HepG2 (cell line): Measurements from ENCODE around the gene KDELR3. TPM values are rescaled to one million over a fixed set of nuclear protein-coding genes. Genes with fewer than 3 reads are reported as not detected.

Source experiments
- ATAC-seq: fragments of 200-7000 bp; cut with Tn5 transposase; 3 replicates; pipeline ENCODE4 v1.9.1; 2020; ENCODE audit warnings: mild to moderate bottlenecking, moderate library complexity
- BruUV-seq: library from RNA; stranded (reverse); fragments of 400-500 nt; replicated peaks from 2 replicates; lab custom pipeline; 2021; lab: Mats Ljungman, UMichigan
- CTCF ChIA-PET: fragments of 300-600 bp; formaldehyde crosslinking; extraction: SDS; loops from one replicate; lab custom pipeline; 2021; ENCODE audit warnings: low total read pairs, inconsistent platforms, low intra/inter-chr PET ratio; lab: Yijun Ruan, JAX
- POLR2A ChIA-PET: fragments of 350-600 bp; sonication (Branson Sonifier 250); formaldehyde crosslinking; loops from one replicate; lab custom pipeline; 2020; ENCODE audit warnings: antibody characterized with exemption, inconsistent platforms; lab: Yijun Ruan, JAX
- DNase-seq: peaks from one replicate; pipeline ENCODE4 v3.0.0-alpha.2; 2015; ENCODE audit warnings: low spot score
- FAIRE-seq: peaks from 3 replicates; lab custom pipeline; 2011; peaks lifted over from hg19 to GRCh38; lab: Jason Lieb, UNC
- H2AFZ ChIP-seq: one replicate; pipeline ENCODE4 v1.6.1; 2011; ENCODE audit warnings: low read length, inconsistent platforms
- H3K27ac ChIP-seq: fragments of 300-600 bp; 3 replicates; pipeline ENCODE4 v1.8.0; 2011; ENCODE audit warnings: mixed run types, mild to moderate bottlenecking, mixed read lengths, low read length, inconsistent platforms; ENCODE audit not compliant: insufficient read depth; ENCODE audit errors: extremely low read length
- H3K27me3 ChIP-seq, 2 experiments: fragments of 200-600 bp in 1 of 2; 2 replicates in 1 of 2; 3 replicates in 1 of 2; pipeline versions ENCODE4 v1.6.0 to v1.8.0; 2011; ENCODE audit warnings: low read length in 2 of 2, mild to moderate bottlenecking in 2 of 2, moderate library complexity in 2 of 2, inconsistent platforms in 1 of 2; ENCODE audit not compliant: insufficient read depth in 2 of 2, control insufficient read depth in 1 of 2
- H3K36me3 ChIP-seq, 2 experiments: fragments of 200-600 bp in 1 of 2; replicated peaks in 1 of 2; 2 replicates in 1 of 2; 3 replicates in 1 of 2; pipeline versions ENCODE4 v1.5.1 to v1.8.0; 2011; ENCODE audit warnings: low read length in 2 of 2, inconsistent platforms in 1 of 2; ENCODE audit not compliant: insufficient read depth in 2 of 2, control insufficient read depth in 1 of 2
- H3K4me1 ChIP-seq: 2 replicates; pipeline ENCODE4 v1.5.1; 2012; ENCODE audit warnings: low read length, inconsistent platforms; ENCODE audit not compliant: insufficient read depth
- H3K4me2 ChIP-seq: 2 replicates; pipeline ENCODE4 v1.6.0; 2011; ENCODE audit warnings: low read depth, low read length, inconsistent platforms
- H3K4me3 ChIP-seq, 3 experiments: fragments of 200-600 bp in 1 of 3; sonication (generic), shearing (Covaris generic) in 1 of 3; replicated peaks in 1 of 3; 2 replicates each; pipeline ENCODE4 v1.5.1; 2011 to 2016; ENCODE audit warnings: low read length in 3 of 3, inconsistent platforms in 2 of 3, low read depth in 2 of 3, mild to moderate bottlenecking in 2 of 3, control low read depth in 1 of 3, mixed read lengths in 1 of 3; ENCODE audit not compliant: insufficient read depth in 1 of 3
- H3K79me2 ChIP-seq: one replicate; pipeline ENCODE4 v1.6.1; 2011; ENCODE audit warnings: low read length, inconsistent platforms; ENCODE audit not compliant: insufficient read depth
- H3K9ac ChIP-seq: 2 replicates; pipeline ENCODE4 v1.6.0; 2011; ENCODE audit warnings: mild to moderate bottlenecking, low read depth, low read length, inconsistent platforms; ENCODE audit not compliant: insufficient read depth
- H3K9me3 ChIP-seq: 2 replicates; pipeline ENCODE4 v1.5.1; 2012; ENCODE audit warnings: mild to moderate bottlenecking, low read length
- H4K20me1 ChIP-seq: 2 replicates; pipeline ENCODE4 v1.6.0; 2011; ENCODE audit warnings: inconsistent platforms, mild to moderate bottlenecking, low read length, moderate library complexity; ENCODE audit not compliant: insufficient read depth
- ARID5B ChIP-seq: IDR thresholded peaks from 2 replicates; pipeline ENCODE4 v1.4.0; 2020; ENCODE audit warnings: mild to moderate bottlenecking, missing genetic modification reagents
- ATF2 ChIP-seq: sonication (generic); formaldehyde crosslinking; IDR thresholded peaks from 2 replicates; pipeline ENCODE4 v1.4.0; 2020; ENCODE audit warnings: missing genetic modification reagents
- FOXA3 ChIP-seq: IDR thresholded peaks from 2 replicates; pipeline ENCODE4 v1.6.1; 2016; ENCODE audit warnings: missing genetic modification reagents, missing compliant biosample characterization
- HNRNPK ChIP-seq: fragments of 200-400 bp; formaldehyde crosslinking; IDR thresholded peaks from 2 replicates; pipeline ENCODE4 v1.6.1; 2018; ENCODE audit warnings: low read length, low read depth, moderate library complexity, mild to moderate bottlenecking; ENCODE audit not compliant: poor library complexity, severe bottlenecking
- MIER3 ChIP-seq: IDR thresholded peaks from 2 replicates; pipeline ENCODE4 v1.6.1; 2016; ENCODE audit warnings: missing compliant biosample characterization, borderline replicate concordance
- RARA ChIP-seq: IDR thresholded peaks from 2 replicates; pipeline ENCODE4 v1.6.1; 2016; ENCODE audit warnings: missing genetic modification reagents, missing compliant biosample characterization
- RBFOX2 ChIP-seq: fragments of 200-400 bp; formaldehyde crosslinking; IDR thresholded peaks from 2 replicates; pipeline ENCODE4 v1.6.1; 2017; ENCODE audit warnings: low read depth, mild to moderate bottlenecking, low read length
- ZBTB7A ChIP-seq: sonication (generic); formaldehyde crosslinking; IDR thresholded peaks from 2 replicates; pipeline ENCODE4 v1.8.0; 2022; ENCODE audit warnings: mild to moderate bottlenecking, missing genetic modification reagents
- ZMYM2 ChIP-seq: sonication (generic); formaldehyde crosslinking; IDR thresholded peaks from 2 replicates; pipeline ENCODE4 v1.8.0; 2022; ENCODE audit warnings: mild to moderate bottlenecking, missing genetic modification reagents
- ZNF614 ChIP-seq: IDR thresholded peaks from 2 replicates; pipeline ENCODE4 v1.6.1; 2018; ENCODE audit warnings: missing biosample characterization, missing genetic modification reagents, inconsistent platforms, borderline replicate concordance
- WGBS: methylation state at CpG from one replicate; pipeline ENCODE4 v1.1.6; 2017; ENCODE audit warnings: low lambda C conversion rate; 5-methylcytosine and 5-hydroxymethylcytosine counted together
- in situ Hi-C: cut with HindIII; loops from 2 replicates; pipeline ENCODE4 v1.10.0; 2017; ENCODE audit warnings: low pct_unique_long_range_greater_than_20kb; ENCODE audit not compliant: extremely low pct_ligation_motif_present
- intact Hi-C: fragments of 100-400 bp; cut with micrococcal nuclease; formaldehyde crosslinking; loops from one replicate; pipeline ENCODE4 v1.10.0; 2022; ENCODE audit not compliant: unreplicated experiment
- polyA plus RNA-seq, 8 experiments: library from polyadenylated mRNA; depleted of rRNA in 3 of 8; stranded (reverse) in 7 of 8; unstranded in 1 of 8; fragments of >200 nt; fragmentation: Illumina TruSeq in 4 of 8; extraction: Trizol in 4 of 8; gene quantifications; 2 replicates each; pipeline versions ENCODE4 v1.2.1 to v1.2.3, GENCODE V29; 2011 to 2016; ENCODE audit warnings: low read depth in 4 of 8, missing spikeins in 1 of 8, mixed read lengths in 1 of 8; ENCODE audit not compliant: insufficient read depth in 1 of 8
- total RNA-seq, 5 experiments: library from RNA; depleted of rRNA; stranded (reverse); fragments of >200 nt; fragmentation: Illumina TruSeq; extraction: Trizol; gene quantifications; 2 replicates each; pipeline ENCODE4 v1.2.3, GENCODE V29; 2016; ENCODE audit warnings: low read depth in 1 of 5

The KDELR3 gene
- total and polyA plus RNA-seq, 2 of the 13 experiments (the other 11 are each of a cell fraction or from before 2014, with no cell fraction given) = 24.2 to 65.7 TPM

- TF ChIP-seq ARID5B (CRISPR knock-in tag) (0 out of 2 replicates have a peak, but pooled peaks have one; percentile 14), ZMYM2 (CRISPR knock-in tag) (no peak), FOXA3 (CRISPR knock-in tag) (0 out of 2 replicates have a peak, but pooled peaks have one; percentile 24), MIER3 (CRISPR knock-in tag) (0 out of 2 replicates have a peak, but pooled peaks have one; percentile 36), RARA (CRISPR knock-in tag) (peak; percentile 34; the same call in 1 of the 2 replicates), ATF2 (CRISPR knock-in tag) (peak; percentile 70; the same call in 1 of the 2 replicates)
Observed at GRCh38 chr22:38490915-38491314, 23.0 kb downstream of the KDELR3 start (continued).

GRCh38 chr22:38491707-38492348 is 23.9 kb downstream of the KDELR3 start:
- peaks cover 34% of the 10 kb centered on the region for H3K4me1 ChIP-seq
- DNase-seq = peak; percentile 25
- H3K27ac ChIP-seq = peak overlapping the region; percentile 34
- WGBS = 80% methylated on average over 5 of the region's 5 CpGs
- ChIA-PET POLR2A (interaction anchor here (1.1 to 3.6 kb wide), 3 partner anchors 10 to 28 kb away, joined by 3 to 18 read pairs (median 16); no protein-coding TSS in a partner anchor), CTCF (no interaction called here)
- H2AFZ ChIP-seq = no peak overlapping the region
- peak; percentile 52 for TF ChIP-seq HNRNPK
- no peak for TF ChIP-seq ZNF614 (CRISPR knock-in tag)
- peak; percentile 20; the same call in 1 of the 2 replicates for TF ChIP-seq RBFOX2
- TF ChIP-seq ZBTB7A (CRISPR knock-in tag) = no peak
- H4K20me1 ChIP-seq = no peaks in the 10 kb centered on the region
- no peaks in the 10 kb centered on the region for H3K79me2 ChIP-seq
- H3K4me2 ChIP-seq = no peak overlapping the region
- H3K36me3 ChIP-seq = peaks cover 31 to 82% of the 10 kb centered on the region in 2 experiments
- no TSS peak for BruUV-seq
- H3K9me3 ChIP-seq = no peaks in the 10 kb centered on the region
- in situ Hi-C loops = no loop called here
- no peak overlapping the region for H3K9ac ChIP-seq
- intact Hi-C loops = no loop called here
- H3K27me3 ChIP-seq = no peaks in the 10 kb centered on the region
- FAIRE-seq = no peak
- H3K4me3 ChIP-seq = no peak overlapping the region
- peak; percentile 25; the same call in 1 of the 3 replicates for ATAC-seq
